Stimulated activated CD4-positive, alpha-beta T cell treated with anti-CD3 and anti-CD28 coated beads, Interleukin-15, amount 100 ng/mL, for 1 hour (primary cell): Measurements from ENCODE around the gene SLC9A9.
"Not testable (repeated sequence)": the region's sequence is repeated elsewhere in the genome, so short reads cannot be mapped to it uniquely, and the experiment has no call there.

ENCODE experiments used
- DNase-seq, 2 donors: peaks; one replicate each; pipeline ENCODE4 v3.0.0-alpha.2; 2020; ENCODE audit warnings: low read depth in 1 of 2, low spot score in 1 of 2

SLC9A9 gene

GRCh38 chr3:143847787-143848631 lies at the start of gene SLC9A9:
Gene SLC9A9, minus strand, starts transcription at chr3:143848468. Its CDS starts 146 bp downstream, at chr3:143848322.
- DNase-seq = no peak

- no peak for DNase-seq
Observed at GRCh38 chr3:143897576-143898295, 49.5 kb upstream of the SLC9A9 start.

GRCh38 chr3:143896486-143896885 lies 48.2 kb upstream of the SLC9A9 start:
- no peak for DNase-seq

- DNase-seq = no peak
Observed at GRCh38 chr3:143895805-143896204, 47.5 kb upstream of the SLC9A9 start.

GRCh38 chr3:143888846-143889245 lies 40.6 kb upstream of the SLC9A9 start:
- DNase-seq = no peak

GRCh38 chr3:143888166-143888565 lies 39.9 kb upstream of the SLC9A9 start:
- DNase-seq = no peak

GRCh38 chr3:143885780-143886427 lies 37.6 kb upstream of the SLC9A9 start:
- no peak for DNase-seq

GRCh38 chr3:143884861-143885260 lies 36.6 kb upstream of the SLC9A9 start:
- DNase-seq = no peak

- DNase-seq = no peak
Observed at GRCh38 chr3:143883151-143883550, 34.9 kb upstream of the SLC9A9 start.

- DNase-seq = no peak
Observed at GRCh38 chr3:143881095-143881494, 32.8 kb upstream of the SLC9A9 start.

- no peak for DNase-seq
Observed at GRCh38 chr3:143875546-143875945, 27.3 kb upstream of the SLC9A9 start.

GRCh38 chr3:143873553-143873952 lies 25.3 kb upstream of the SLC9A9 start:
- DNase-seq = not testable (repeated sequence)

- no peak for DNase-seq
Observed at GRCh38 chr3:143865302-143865701, 17.0 kb upstream of the SLC9A9 start.

GRCh38 chr3:143859465-143860203 lies 11.4 kb upstream of the SLC9A9 start:
- DNase-seq = no peak

GRCh38 chr3:143856252-143856970 lies 8.1 kb upstream of the SLC9A9 start:
- DNase-seq = no peak

GRCh38 chr3:143855183-143855582 lies 6.9 kb upstream of the SLC9A9 start:
- DNase-seq = no peak

- no peak for DNase-seq
Observed at GRCh38 chr3:143851331-143852017, 3.2 kb upstream of the SLC9A9 start.

- no peak for DNase-seq
Observed at GRCh38 chr3:143850877-143851276, 2.6 kb upstream of the SLC9A9 start.

- DNase-seq = no peak
Observed at GRCh38 chr3:143849854-143850549, 1.7 kb upstream of the SLC9A9 start.
